Activated CD4-positive, alpha-beta T cell treated with anti-CD3 and anti-CD28 coated beads, Interleukin-2, amount 10 ng/mL, durations not matched to agents 7 days and 5 days (primary cell): ENCODE data around the gene SSX3. TPM values are rescaled to one million over a fixed set of nuclear protein-coding genes. Genes with fewer than 3 reads are reported as not detected.

Experiments used
- total RNA-seq, 2 experiments: library from RNA; stranded (reverse); gene quantifications; one replicate each; pipeline ENCODE4 v1.2.3, GENCODE V29; 2021

SSX3 gene
- total RNA-seq, 2 experiments from 2014 or later = not detected

Other genes with a start within 250 kb of the SSX3 start
- gene SPACA5B, start 226.1 kb downstream of the SSX3 start, total RNA-seq = not detected
- gene SSX5, start 159.9 kb downstream of the SSX3 start, total RNA-seq = not detected
- not detected for gene SSX1, start 101.3 kb downstream of the SSX3 start, total RNA-seq
- not detected for gene SSX4, start 26.8 kb upstream of the SSX3 start, total RNA-seq
- not detected for gene SSX4B, start 55.3 kb upstream of the SSX3 start, total RNA-seq
- 10 to 100 TPM; 78.3 to 78.9 TPM for gene SLC38A5, start 113.6 kb upstream of the SSX3 start, total RNA-seq
- 10 to 100 TPM; 59.5 to 60.2 TPM for gene FTSJ1, start 119.5 kb upstream of the SSX3 start, total RNA-seq
- gene PORCN, start 152.3 kb upstream of the SSX3 start, total RNA-seq = 10 to 100 TPM; 12.5 to 13.3 TPM
- gene EBP, start 165.1 kb upstream of the SSX3 start, total RNA-seq = 100 to 1,000 TPM; 246 to 251 TPM
- 10 to 100 TPM; 19.5 to 20.4 TPM for gene TBC1D25, start 183.0 kb upstream of the SSX3 start, total RNA-seq
- gene RBM3, start 217.8 kb upstream of the SSX3 start, total RNA-seq = 100 to 1,000 TPM; 270 to 289 TPM
- gene WDR13, start 240.8 kb upstream of the SSX3 start, total RNA-seq = 10 to 100 TPM; 37.8 to 44.5 TPM